ENCODE results near the gene SLC17A9.

DNA sequence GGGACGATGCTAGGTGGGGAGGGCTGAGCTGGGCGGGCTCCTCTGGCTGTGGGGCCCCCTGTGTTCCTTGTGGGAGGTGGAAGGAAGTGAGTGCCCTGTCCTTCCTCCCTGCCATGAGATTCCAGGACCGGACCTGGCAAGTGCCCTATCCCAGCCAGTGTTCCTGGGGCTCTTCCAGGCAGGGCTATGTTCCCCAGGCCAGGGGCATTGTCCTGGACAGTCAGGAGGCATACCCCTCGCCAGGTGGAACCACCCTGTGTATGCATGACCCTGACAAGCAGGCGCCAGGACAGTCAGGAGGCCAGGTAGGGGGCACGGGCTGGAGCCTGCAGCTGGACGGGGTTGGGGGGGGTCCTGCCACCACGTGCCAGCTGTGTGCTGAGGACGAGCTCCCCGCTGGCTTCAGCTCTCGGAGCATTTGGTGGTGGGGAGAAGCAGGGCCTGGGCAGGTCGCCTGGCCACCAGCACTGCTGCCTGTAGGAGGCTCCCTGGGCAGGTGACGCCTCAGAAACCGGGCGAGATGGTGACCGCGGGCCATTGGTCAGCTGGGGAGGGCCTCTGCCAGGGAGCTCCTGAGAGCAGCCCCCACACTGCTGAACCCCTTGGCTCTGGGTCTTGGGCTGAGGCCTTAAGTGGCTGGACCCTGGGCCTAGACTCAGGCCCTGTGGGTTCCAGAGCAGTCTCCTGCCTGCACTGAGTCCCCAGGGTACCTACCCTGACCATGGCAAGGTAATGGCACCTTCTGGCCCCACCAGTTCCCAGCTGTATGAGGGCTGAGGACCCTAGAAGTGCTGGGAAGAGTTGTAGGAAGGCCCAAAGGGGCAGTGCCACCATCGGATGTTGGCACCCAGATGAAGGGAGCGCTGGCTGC is 694 bp downstream of the SLC17A9 start:
- TF ChIP-seq YY1 (IDR thresholded peaks at IDR 0.05; ENCODE audit: insufficient read depth, insufficient read length) (no peak), ZNF274 (IDR thresholded peaks at IDR 0.05; ENCODE audit: low read depth, low read length) (no peak)

Measured in NT2/D1 (cell line).